ENCODE data around the gene RNF115. TPM values are rescaled to one million over a fixed set of nuclear protein-coding genes. Genes with fewer than 3 reads are reported as not detected.
A peak's percentile ranks its signal among the peaks of the same experiment; 100 is the strongest.

Gene RNF115
- total RNA-seq, 2 donors from 2014 or later, result 17.7 to 19.3 TPM

GRCh38 chr1:145695821-145696629, 127.9 kb downstream of the RNF115 start:
- Histone ChIP-seq H3K9me3 (ENCODE audit: control insufficient read depth, low read length) (no peaks in the 10 kb centered on the region), H3K27ac (ENCODE audit: low read depth, low read length) (no peak overlapping the region), H3K36me3 (ENCODE audit: control insufficient read depth, insufficient read depth, low read length) (peaks cover 26% of the 10 kb centered on the region), H3K4me3 (ENCODE audit: low read length) (no peak overlapping the region), H3K4me1 (ENCODE audit: control insufficient read depth, insufficient read depth, low read length) (peaks cover 6% of the 10 kb centered on the region), H3K9ac (ENCODE audit: extremely low read depth, low read length, poor library complexity, severe bottlenecking) (no peak overlapping the region), H3K27me3 (ENCODE audit: control insufficient read depth, insufficient read depth, low read length, poor library complexity, severe bottlenecking) (no peaks in the 10 kb centered on the region)
- no peak for TF ChIP-seq CTCF (conservative IDR thresholded peaks at IDR 0.05)
- H3K4me1 Mint-ChIP-seq, result peaks cover 35% of the 10 kb centered on the region
- DNase-seq, result no peak
- no peak overlapping the region for H3K27ac Mint-ChIP-seq
- peaks cover 31% of the 10 kb centered on the region for H3K36me3 Mint-ChIP-seq (ENCODE audit: low read depth)
- no peaks in the 10 kb centered on the region for H3K9me3 Mint-ChIP-seq
- WGBS, 2 experiments (ENCODE audit: insufficient coverage in 1 of 2, insufficient read length in 1 of 2), result 90 to 91% methylated on average over 2 to 5 of the region's 5 CpGs
- no peak overlapping the region for H3K4me3 Mint-ChIP-seq
- H3K27me3 Mint-ChIP-seq (ENCODE audit: insufficient read depth), result no peaks in the 10 kb centered on the region

GRCh38 chr1:145692785-145693443, 131.0 kb downstream of the RNF115 start:
- peaks cover 21% of the 10 kb centered on the region for H3K4me1 ChIP-seq (ENCODE audit: control insufficient read depth, insufficient read depth, low read length)
- no peak overlapping the region for H3K4me3 ChIP-seq (ENCODE audit: low read length)
- H3K27me3 ChIP-seq (ENCODE audit: control insufficient read depth, insufficient read depth, low read length, poor library complexity, severe bottlenecking), result no peaks in the 10 kb centered on the region
- H3K4me1 Mint-ChIP-seq, result peaks cover 60% of the 10 kb centered on the region
- WGBS, 2 experiments (ENCODE audit: insufficient coverage in 1 of 2, insufficient read length in 1 of 2), result 94 to 97% methylated on average over 9 to 11 of the region's 11 CpGs
- H3K4me3 Mint-ChIP-seq, result no peak overlapping the region
- no peaks in the 10 kb centered on the region for H3K9me3 Mint-ChIP-seq
- TF ChIP-seq CTCF (conservative IDR thresholded peaks at IDR 0.05), result no peak
- H3K27me3 Mint-ChIP-seq (ENCODE audit: insufficient read depth), result no peaks in the 10 kb centered on the region
- H3K9me3 ChIP-seq (ENCODE audit: control insufficient read depth, low read length), result no peaks in the 10 kb centered on the region
- no peak overlapping the region for H3K27ac ChIP-seq (ENCODE audit: low read depth, low read length)
- H3K36me3 Mint-ChIP-seq (ENCODE audit: low read depth), result peaks cover 34% of the 10 kb centered on the region
- peaks cover 33% of the 10 kb centered on the region for H3K36me3 ChIP-seq (ENCODE audit: control insufficient read depth, insufficient read depth, low read length)
- H3K27ac Mint-ChIP-seq, result no peak overlapping the region
- DNase-seq, result no peak
- no peak overlapping the region for H3K9ac ChIP-seq (ENCODE audit: extremely low read depth, low read length, poor library complexity, severe bottlenecking)

- H3K36me3 ChIP-seq (ENCODE audit: control insufficient read depth, insufficient read depth, low read length), result peaks cover 42% of the 10 kb centered on the region
- 79 to 89% methylated on average over 3 to 5 of the region's 5 CpGs for WGBS, 2 experiments (ENCODE audit: insufficient coverage in 1 of 2, insufficient read length in 1 of 2)
- peaks cover 34% of the 10 kb centered on the region for H3K36me3 Mint-ChIP-seq (ENCODE audit: low read depth)
- no peak overlapping the region for H3K4me3 ChIP-seq (ENCODE audit: low read length)
- no peaks in the 10 kb centered on the region for H3K9me3 ChIP-seq (ENCODE audit: control insufficient read depth, low read length)
- no peak overlapping the region for H3K27ac Mint-ChIP-seq
- no peak overlapping the region for H3K4me3 Mint-ChIP-seq
- peaks cover 50% of the 10 kb centered on the region for H3K4me1 Mint-ChIP-seq
- H3K9ac ChIP-seq (ENCODE audit: extremely low read depth, low read length, poor library complexity, severe bottlenecking), result no peak overlapping the region
- no peaks in the 10 kb centered on the region for H3K27me3 Mint-ChIP-seq (ENCODE audit: insufficient read depth)
- no peaks in the 10 kb centered on the region for H3K9me3 Mint-ChIP-seq
- H3K4me1 ChIP-seq (ENCODE audit: control insufficient read depth, insufficient read depth, low read length), result peaks cover 20% of the 10 kb centered on the region
- DNase-seq, result peak; percentile 72
- no peak for TF ChIP-seq CTCF (conservative IDR thresholded peaks at IDR 0.05)
- no peaks in the 10 kb centered on the region for H3K27me3 ChIP-seq (ENCODE audit: control insufficient read depth, insufficient read depth, low read length, poor library complexity, severe bottlenecking)
- H3K27ac ChIP-seq (ENCODE audit: low read depth, low read length), result no peak overlapping the region
Observed at GRCh38 chr1:145690587-145691558, 133.0 kb downstream of the RNF115 start.
